GM18870 (cell line): ENCODE results near the gene CSK.

Experiments
- ATAC-seq: cut with Tn5 transposase; IDR thresholded peaks from one replicate; pipeline ENCODE4 v1.9.1; 2021; ENCODE audit warnings: moderate library complexity; ENCODE audit not compliant: unreplicated experiment

The CSK gene

DNA sequence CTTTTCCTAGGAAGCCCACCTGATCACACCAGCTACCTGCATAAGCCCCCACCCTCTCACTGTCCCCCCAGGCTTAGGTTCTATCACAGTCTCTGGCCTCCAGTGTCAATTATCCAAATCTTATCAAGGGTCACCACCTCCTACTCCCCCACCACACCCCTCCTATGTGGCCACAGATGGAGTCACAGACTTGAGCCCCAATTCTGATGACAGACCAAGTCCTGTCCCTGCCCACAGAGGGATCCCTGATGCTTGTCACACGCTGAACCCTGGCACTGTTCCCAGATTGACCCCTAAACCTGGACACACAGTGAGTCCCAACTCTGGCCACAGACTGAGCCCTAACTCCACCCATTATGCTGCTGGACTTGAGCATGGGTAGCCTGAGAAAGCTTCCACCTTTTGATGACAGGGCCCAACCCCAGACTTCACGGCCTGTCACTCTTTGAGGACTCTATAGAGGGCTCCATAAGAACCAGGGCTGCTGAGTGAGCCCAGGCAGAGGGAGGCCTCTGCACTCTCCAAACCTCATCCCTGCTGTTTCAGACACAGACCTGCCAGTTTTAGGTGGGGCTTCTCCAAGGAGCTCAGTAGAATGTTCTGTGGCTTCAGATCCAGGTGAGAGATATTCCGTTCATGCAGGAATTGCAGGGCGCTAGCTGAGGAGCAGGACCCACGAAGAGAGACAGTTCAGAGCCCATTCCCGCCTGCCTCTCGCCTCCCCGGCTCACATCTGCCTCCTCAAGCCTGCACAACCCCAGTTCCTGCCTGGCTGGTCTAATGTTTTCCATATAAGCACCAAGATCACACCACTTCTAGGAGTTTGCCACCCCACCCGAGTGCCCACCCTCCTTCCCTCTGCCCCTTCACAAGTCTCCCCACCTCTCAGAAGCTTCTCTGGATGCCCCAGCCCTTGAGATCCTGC is 59.2 kb downstream of the CSK start:
- ATAC-seq = no peak

DNA sequence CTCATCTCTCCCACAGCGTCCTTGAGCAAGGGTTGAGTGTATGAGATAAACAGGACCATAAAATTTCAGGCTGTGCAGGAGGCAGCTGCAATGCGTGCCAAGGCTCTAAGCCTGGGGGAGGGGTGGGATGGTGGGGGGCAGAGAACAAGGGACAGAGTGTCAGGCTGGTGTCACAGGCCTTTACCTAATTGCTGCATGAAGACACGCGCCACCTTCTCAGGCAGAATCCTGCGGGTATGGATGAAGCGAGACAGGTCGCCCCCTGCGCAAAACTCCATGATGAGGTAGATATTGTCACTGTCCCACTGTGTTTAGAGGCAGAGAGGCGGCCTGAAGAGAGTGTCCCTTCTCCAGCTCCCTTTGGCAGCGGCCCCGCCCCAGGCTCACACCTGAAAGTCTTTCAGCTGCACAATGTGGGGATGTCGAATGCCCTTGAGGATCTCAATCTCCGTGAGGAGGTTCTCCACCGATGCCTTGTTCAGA is 60.1 kb downstream of the CSK start:
- ATAC-seq = no peak

- no peak for ATAC-seq
These were observed 60.9 kb downstream of the CSK start, which contains the start of gene ULK3 for GRCh38 chr15:74842581-74843444. ULK3 (minus strand) TSS chr15:74843156; CDS start chr15:74843105, 51 bp downstream.

GRCh38 chr15:74843445-74843828 is 61.6 kb downstream of the CSK start:
- ATAC-seq = no peak

DNA sequence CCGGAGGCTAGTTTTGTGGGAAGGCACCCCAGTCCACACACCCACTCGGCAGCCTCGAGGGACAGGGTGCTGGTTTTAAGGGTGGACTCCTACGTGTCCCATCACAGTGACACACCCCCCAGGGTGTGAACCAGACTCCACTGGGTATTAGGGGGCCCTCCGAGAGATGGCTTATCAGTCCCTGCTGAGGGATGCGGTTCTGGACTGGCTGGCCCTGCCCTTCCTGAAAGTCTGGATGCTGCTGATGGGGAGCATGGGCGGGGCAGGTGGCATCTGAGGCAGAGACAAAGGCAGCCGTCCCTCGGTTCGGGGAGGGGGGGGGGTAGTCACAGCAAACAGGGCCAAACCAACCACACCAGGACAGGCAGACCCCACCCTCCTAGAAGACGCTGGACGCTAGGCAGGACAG is 62.0 kb downstream of the CSK start:
- ATAC-seq = no peak

GRCh38 chr15:74844319-74845207 is 62.7 kb downstream of the CSK start:
- no peak for ATAC-seq

DNA sequence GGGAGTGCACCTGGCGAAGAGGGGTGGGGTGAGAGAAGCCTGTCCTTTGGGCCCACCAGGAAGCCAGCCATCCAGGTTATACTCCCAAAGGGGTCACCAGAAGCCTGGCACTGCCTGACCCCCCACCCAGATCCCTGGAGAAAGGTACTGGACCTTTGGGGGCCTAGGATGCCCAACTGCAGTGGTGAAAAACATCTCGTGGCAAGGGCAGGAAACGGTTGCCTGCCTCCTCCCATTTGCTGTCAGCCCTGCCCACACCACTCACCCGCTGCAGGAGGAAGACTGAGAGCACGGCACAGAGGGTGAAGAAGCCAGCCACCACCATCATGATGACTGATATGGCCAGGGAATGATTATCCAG is 63.3 kb downstream of the CSK start:
- no peak for ATAC-seq

GRCh38 chr15:74845581-74845980 is 63.7 kb downstream of the CSK start:
- no peak for ATAC-seq

DNA sequence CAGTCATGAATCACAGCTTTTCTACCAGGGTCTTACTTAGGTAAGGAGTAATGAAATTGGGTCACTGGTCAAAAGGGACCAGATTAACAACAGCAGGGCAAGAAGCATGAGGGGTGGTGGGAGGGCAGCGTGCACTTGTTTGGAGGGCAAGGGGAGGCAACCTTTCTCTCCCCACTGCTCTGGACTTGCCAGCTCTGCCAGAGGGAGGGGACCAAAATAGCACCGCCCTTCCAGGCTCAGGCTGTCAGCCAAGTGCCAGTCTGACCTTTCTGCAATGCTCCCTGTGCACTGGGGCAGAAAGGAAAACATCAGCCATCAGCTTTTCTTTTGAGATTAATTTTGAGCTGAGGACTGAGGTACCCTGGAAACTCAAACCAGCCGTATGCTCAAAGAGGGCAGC is 65.6 kb downstream of the CSK start:
- ATAC-seq = no peak

DNA sequence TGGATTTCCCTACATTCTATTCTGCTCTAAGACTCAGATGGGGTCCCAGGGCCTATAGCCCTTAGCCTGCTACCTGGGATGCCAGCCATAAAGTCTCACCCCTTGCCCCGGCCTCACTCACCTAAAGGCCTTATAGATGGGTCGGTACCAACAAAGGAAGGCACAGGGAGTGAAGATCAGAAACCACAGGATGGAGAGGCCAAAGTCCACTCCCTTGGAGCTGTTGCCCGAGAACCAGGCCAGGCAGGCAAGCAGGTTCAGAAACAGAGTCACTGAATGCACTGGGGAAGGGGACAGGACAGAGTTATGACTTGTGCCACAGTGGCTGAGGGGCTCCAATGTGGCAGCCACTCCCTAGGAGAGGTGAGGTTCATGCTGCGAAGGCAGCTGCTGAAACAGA is 68.5 kb downstream of the CSK start:
- no peak for ATAC-seq

GRCh38 chr15:74851960-74852359 is 70.1 kb downstream of the CSK start:
- ATAC-seq = no peak
